ENCODE results near the gene KCNIP1. TPM values are rescaled to one million over a fixed set of nuclear protein-coding genes. Genes with fewer than 3 reads are reported as not detected.

The KCNIP1 gene
- total and polyA plus RNA-seq, 2 of the 13 experiments (the other 11 are each of a cell fraction or from before 2014, with no cell fraction given): not detected

- Histone ChIP-seq H3K4me2 (ENCODE audit: low read depth, low read length) (no peak overlapping the region), H3K9me3 (ENCODE audit: low read length) (no peaks in the 10 kb centered on the region), H3K9ac (ENCODE audit: insufficient read depth, low read depth, low read length) (no peak overlapping the region), H3K4me1 (ENCODE audit: insufficient read depth, low read length) (no peaks in the 10 kb centered on the region), H3K4me3 (replicated peaks in 1 of 3; ENCODE audit: insufficient read depth in 1 of 3, low read depth in 2 of 3, low read length in 3 of 3) (no peak overlapping the region), H3K79me2 (ENCODE audit: insufficient read depth, low read length) (no peaks in the 10 kb centered on the region), H2AFZ (ENCODE audit: low read length) (no peak overlapping the region), H3K27me3 (ENCODE audit: control insufficient read depth in 1 of 2, insufficient read depth in 2 of 2, low read length in 2 of 2) (peaks cover 2 to 16% of the 10 kb centered on the region in 2 experiments; a peak in 3 of 5 replicates), H3K27ac (ENCODE audit: extremely low read length, insufficient read depth, low read length) (no peak overlapping the region), H4K20me1 (ENCODE audit: insufficient read depth, low read length) (no peaks in the 10 kb centered on the region), H3K36me3 (replicated peaks in 1 of 2; ENCODE audit: control insufficient read depth in 1 of 2, insufficient read depth in 2 of 2, low read length in 2 of 2) (no peaks in the 10 kb centered on the region)
- 2% methylated on average over 5 of the region's 5 CpGs for WGBS (ENCODE audit: low lambda C conversion rate)
- intact Hi-C loops (cut with micrococcal nuclease; ENCODE audit: unreplicated experiment) (no loop called here), in situ Hi-C loops (cut with HindIII; ENCODE audit: extremely low pct_ligation_motif_present, low pct_unique_long_range_greater_than_20kb) (no loop called here)
- BruUV-seq (replicated peaks): no TSS peak
- ATAC-seq (no peak), DNase-seq (ENCODE audit: low spot score) (no peak), FAIRE-seq (no peak)
- CTCF ChIA-PET (ENCODE audit: low intra/inter-chr PET ratio, low total read pairs): no interaction called here
- POLR2A ChIA-PET: no interaction called here
- TF ChIP-seq ARNTL (CRISPR knock-in tag; IDR thresholded peaks at IDR 0.05): no peak
- no peak for TF ChIP-seq NFE2L2 (IDR thresholded peaks at IDR 0.05; ENCODE audit: low read length)
- no peak for TF ChIP-seq ZFYVE20 (CRISPR knock-in tag; IDR thresholded peaks at IDR 0.05; ENCODE audit: borderline replicate concordance, low read depth)
- TF ChIP-seq, protein P1, sequence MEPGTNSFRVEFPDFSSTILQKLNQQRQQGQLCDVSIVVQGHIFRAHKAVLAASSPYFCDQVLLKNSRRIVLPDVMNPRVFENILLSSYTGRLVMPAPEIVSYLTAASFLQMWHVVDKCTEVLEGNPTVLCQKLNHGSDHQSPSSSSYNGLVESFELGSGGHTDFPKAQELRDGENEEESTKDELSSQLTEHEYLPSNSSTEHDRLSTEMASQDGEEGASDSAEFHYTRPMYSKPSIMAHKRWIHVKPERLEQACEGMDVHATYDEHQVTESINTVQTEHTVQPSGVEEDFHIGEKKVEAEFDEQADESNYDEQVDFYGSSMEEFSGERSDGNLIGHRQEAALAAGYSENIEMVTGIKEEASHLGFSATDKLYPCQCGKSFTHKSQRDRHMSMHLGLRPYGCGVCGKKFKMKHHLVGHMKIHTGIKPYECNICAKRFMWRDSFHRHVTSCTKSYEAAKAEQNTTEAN (CRISPR knock-in tag; conservative IDR thresholded peaks at IDR 0.05): no peak
- TF ChIP-seq, protein P2, sequence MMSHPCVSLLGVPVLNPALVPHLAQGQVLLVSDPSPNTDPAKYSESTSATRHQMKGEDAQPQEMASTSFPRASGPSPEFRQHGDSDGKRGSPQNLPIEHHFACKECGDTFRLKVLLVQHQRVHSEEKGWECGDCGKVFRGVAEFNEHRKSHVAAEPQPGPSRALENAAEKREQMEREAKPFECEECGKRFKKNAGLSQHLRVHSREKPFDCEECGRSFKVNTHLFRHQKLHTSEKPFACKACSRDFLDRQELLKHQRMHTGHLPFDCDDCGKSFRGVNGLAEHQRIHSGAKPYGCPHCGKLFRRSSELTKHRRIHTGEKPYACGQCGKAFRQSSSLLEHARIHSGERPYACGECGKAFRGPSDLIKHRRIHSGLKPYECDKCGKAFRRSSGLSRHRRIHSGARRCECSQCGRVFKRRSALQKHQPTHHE (CRISPR knock-in tag; IDR thresholded peaks at IDR 0.05; ENCODE audit: borderline replicate concordance): no peak
These were observed 211.3 kb downstream of the KCNIP1 start for GRCh38 chr5:170715141-170715540.

DNA sequence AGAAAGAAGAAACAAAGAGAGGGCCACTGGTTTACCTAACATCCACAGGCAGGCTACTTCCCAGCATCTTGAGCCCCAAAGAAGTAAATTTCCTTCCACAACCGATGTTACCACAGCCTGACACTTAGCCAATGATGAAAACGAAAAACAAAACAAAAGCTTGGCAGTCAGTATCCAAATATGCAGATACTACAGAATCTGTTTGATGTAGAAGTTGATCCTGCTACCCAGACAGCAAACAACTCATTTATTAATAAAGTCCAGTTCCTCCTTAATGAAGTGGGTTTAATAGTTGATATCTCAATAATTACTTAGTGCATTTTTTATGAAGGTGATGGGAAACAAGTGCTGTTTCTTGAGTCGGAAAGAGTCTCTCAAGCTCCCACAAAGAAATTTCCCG, 212.6 kb downstream of the KCNIP1 start:
- Histone ChIP-seq H3K4me2 (ENCODE audit: low read depth, low read length) (no peak overlapping the region), H3K27me3 (ENCODE audit: control insufficient read depth in 1 of 2, insufficient read depth in 2 of 2, low read length in 2 of 2) (peaks cover 2 to 27% of the 10 kb centered on the region in 2 experiments; a peak in 4 of 5 replicates)
- CTCF ChIA-PET (ENCODE audit: low intra/inter-chr PET ratio, low total read pairs): no interaction called here
- no peak for TF ChIP-seq NPAS2 (CRISPR knock-in tag; IDR thresholded peaks at IDR 0.05; ENCODE audit: borderline replicate concordance)
- no peak for TF ChIP-seq ZNF589 (CRISPR knock-in tag; conservative IDR thresholded peaks at IDR 0.05)
- TF ChIP-seq ZBTB39 (CRISPR knock-in tag; IDR thresholded peaks at IDR 0.05): no peak
- no peak for TF ChIP-seq TP53 (CRISPR knock-in tag; conservative IDR thresholded peaks at IDR 0.05)
- TF ChIP-seq MTF2 (CRISPR knock-in tag; IDR thresholded peaks at IDR 0.05; ENCODE audit: borderline replicate concordance): no peak
- TF ChIP-seq ETV6 (CRISPR knock-in tag; conservative IDR thresholded peaks at IDR 0.05): no peak
- TF ChIP-seq MAF1 (CRISPR knock-in tag; IDR thresholded peaks at IDR 0.05; ENCODE audit: borderline replicate concordance): no peak
- TF ChIP-seq ZFAT (CRISPR knock-in tag; conservative IDR thresholded peaks at IDR 0.05): no peak
- no peak for TF ChIP-seq RAD51 (IDR thresholded peaks at IDR 0.05; ENCODE audit: borderline replicate concordance)
- no peak for TF ChIP-seq ZNF354B (CRISPR knock-in tag; IDR thresholded peaks at IDR 0.05)
- TF ChIP-seq NCOR1 (IDR thresholded peaks at IDR 0.05; ENCODE audit: borderline replicate concordance, low read length): no peak

More for the DNA sequence above, 212.6 kb downstream of the KCNIP1 start:
- ATAC-seq (no peak), FAIRE-seq (no peak), DNase-seq (ENCODE audit: low spot score) (no peak)
- Histone ChIP-seq H2AFZ (ENCODE audit: low read length) (no peak overlapping the region), H3K9me3 (ENCODE audit: low read length) (no peaks in the 10 kb centered on the region), H4K20me1 (ENCODE audit: insufficient read depth, low read length) (no peaks in the 10 kb centered on the region), H3K79me2 (ENCODE audit: insufficient read depth, low read length) (no peaks in the 10 kb centered on the region), H3K9ac (ENCODE audit: insufficient read depth, low read depth, low read length) (no peak overlapping the region), H3K36me3 (replicated peaks in 1 of 2; ENCODE audit: control insufficient read depth in 1 of 2, insufficient read depth in 2 of 2, low read length in 2 of 2) (no peaks in the 10 kb centered on the region), H3K4me1 (ENCODE audit: insufficient read depth, low read length) (no peaks in the 10 kb centered on the region), H3K27ac (ENCODE audit: extremely low read length, insufficient read depth, low read length) (no peak overlapping the region), H3K4me3 (replicated peaks in 1 of 3; ENCODE audit: insufficient read depth in 1 of 3, low read depth in 2 of 3, low read length in 3 of 3) (no peak overlapping the region)
- POLR2A ChIA-PET: no interaction called here
- intact Hi-C loops (cut with micrococcal nuclease; ENCODE audit: unreplicated experiment): no loop called here
- 0% methylated on average over 4 of the region's 4 CpGs for WGBS (ENCODE audit: low lambda C conversion rate)
- in situ Hi-C loops (cut with HindIII; ENCODE audit: extremely low pct_ligation_motif_present, low pct_unique_long_range_greater_than_20kb): no loop called here
- no TSS peak for BruUV-seq (replicated peaks)

Data from HepG2 (cell line).